ENCODE results near the gene IGDCC3. TPM values are rescaled to one million over a fixed set of nuclear protein-coding genes. Genes with fewer than 3 reads are reported as not detected.
A peak's percentile ranks its signal among the peaks of the same experiment; 100 is the strongest.

IGDCC3 gene
- total RNA-seq, 1 donor from 2014 or later: not detected

GRCh38 chr15:65286069-65286703 lies 91.6 kb downstream of the IGDCC3 start:
- peak overlapping the region; percentile 76 for H3K4me3 ChIP-seq
- no peaks in the 10 kb centered on the region for H3K9me3 ChIP-seq
- peak; percentile 69 for DNase-seq
- H3K36me3 ChIP-seq: no peaks in the 10 kb centered on the region
- H3K27me3 ChIP-seq (ENCODE audit: low read depth): no peaks in the 10 kb centered on the region
- TF ChIP-seq, protein P1, sequence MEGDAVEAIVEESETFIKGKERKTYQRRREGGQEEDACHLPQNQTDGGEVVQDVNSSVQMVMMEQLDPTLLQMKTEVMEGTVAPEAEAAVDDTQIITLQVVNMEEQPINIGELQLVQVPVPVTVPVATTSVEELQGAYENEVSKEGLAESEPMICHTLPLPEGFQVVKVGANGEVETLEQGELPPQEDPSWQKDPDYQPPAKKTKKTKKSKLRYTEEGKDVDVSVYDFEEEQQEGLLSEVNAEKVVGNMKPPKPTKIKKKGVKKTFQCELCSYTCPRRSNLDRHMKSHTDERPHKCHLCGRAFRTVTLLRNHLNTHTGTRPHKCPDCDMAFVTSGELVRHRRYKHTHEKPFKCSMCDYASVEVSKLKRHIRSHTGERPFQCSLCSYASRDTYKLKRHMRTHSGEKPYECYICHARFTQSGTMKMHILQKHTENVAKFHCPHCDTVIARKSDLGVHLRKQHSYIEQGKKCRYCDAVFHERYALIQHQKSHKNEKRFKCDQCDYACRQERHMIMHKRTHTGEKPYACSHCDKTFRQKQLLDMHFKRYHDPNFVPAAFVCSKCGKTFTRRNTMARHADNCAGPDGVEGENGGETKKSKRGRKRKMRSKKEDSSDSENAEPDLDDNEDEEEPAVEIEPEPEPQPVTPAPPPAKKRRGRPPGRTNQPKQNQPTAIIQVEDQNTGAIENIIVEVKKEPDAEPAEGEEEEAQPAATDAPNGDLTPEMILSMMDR (IDR thresholded peaks at IDR 0.05): no peak
- intact Hi-C loops (cut with DNase I): no loop called here
- peaks cover 15% of the 10 kb centered on the region for H3K4me1 ChIP-seq
- peak overlapping the region; percentile 90 for H3K27ac ChIP-seq
- peak; percentile 73 to 74 for ATAC-seq

DNA sequence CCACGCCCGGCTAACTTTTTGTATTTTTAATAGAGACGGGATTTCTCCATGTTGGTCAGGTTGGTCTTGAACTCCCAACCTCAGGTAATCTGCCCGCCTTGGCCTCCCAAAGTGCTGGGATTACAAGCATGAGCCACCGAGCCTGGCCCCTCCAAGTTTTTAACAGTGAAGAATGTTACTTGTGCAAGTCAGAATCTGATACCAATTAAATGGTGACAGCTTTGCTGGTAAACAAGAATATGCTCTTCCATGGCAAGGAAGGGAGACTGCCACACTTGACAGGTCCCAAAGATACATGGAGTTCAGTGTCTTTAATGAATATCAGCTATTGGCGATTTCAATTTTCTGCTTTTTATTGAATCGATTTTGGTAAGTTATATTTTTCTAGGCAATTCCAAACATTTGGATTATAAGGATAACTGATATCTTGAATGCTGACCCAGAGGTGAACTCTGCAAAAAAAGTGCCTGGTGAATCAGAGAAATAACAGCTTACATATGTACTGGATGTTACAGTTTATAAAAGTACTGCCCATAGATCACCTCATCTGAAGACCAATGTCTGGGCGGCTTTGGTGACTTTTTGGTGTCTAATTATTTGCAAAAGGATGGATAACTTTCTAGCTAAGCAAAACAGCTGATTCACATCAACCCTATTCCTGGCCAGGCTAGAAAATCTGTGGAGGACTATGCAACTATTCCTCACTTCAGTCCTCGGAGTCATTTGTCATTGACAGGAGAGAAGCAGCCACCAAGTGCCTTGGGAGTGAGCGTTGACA lies 92.3 kb downstream of the IGDCC3 start:
- intact Hi-C loops (cut with DNase I): no loop called here
- ATAC-seq: no peak
- TF ChIP-seq, protein P1 (IDR thresholded peaks at IDR 0.05): no peak
- peak overlapping the region; percentile 90 for H3K27ac ChIP-seq
- H3K9me3 ChIP-seq: no peaks in the 10 kb centered on the region
- peaks cover 15% of the 10 kb centered on the region for H3K4me1 ChIP-seq
- H3K4me3 ChIP-seq: peak overlapping the region; percentile 76
- DNase-seq: no peak
- H3K36me3 ChIP-seq: no peaks in the 10 kb centered on the region
- no peaks in the 10 kb centered on the region for H3K27me3 ChIP-seq (ENCODE audit: low read depth)

- intact Hi-C loops (cut with DNase I): loop anchor here (10.0 kb wide), 1 partner anchor 94 kb away; the partner anchor contains the start of gene CLPX
- Histone ChIP-seq H3K4me1 (no peaks in the 10 kb centered on the region), H3K9me3 (no peaks in the 10 kb centered on the region), H3K4me3 (no peak overlapping the region), H3K27me3 (ENCODE audit: low read depth) (no peaks in the 10 kb centered on the region), H3K27ac (no peak overlapping the region), H3K36me3 (peaks cover 4% of the 10 kb centered on the region)
- TF ChIP-seq, protein P1 (IDR thresholded peaks at IDR 0.05): no peak
- no peak for DNase-seq
- ATAC-seq: no peak
Observed at GRCh38 chr15:65278480-65278879, 99.3 kb downstream of the IGDCC3 start.

Other genes starting within 250 kb of the IGDCC3 start
- 19.8 TPM for gene PDCD7, start 244.2 kb downstream of the IGDCC3 start, total RNA-seq
- 43.4 TPM for gene CLPX, start 192.7 kb downstream of the IGDCC3 start, total RNA-seq
- gene CILP, start 166.5 kb downstream of the IGDCC3 start, total RNA-seq: 10.2 TPM
- gene PARP16, start 91.1 kb downstream of the IGDCC3 start, total RNA-seq: 8.8 TPM
- not detected for gene RNU5A-1, start 82.0 kb downstream of the IGDCC3 start, total RNA-seq
- 47.6 TPM for gene RNU5B-1, start 73.3 kb downstream of the IGDCC3 start, total RNA-seq
- gene IGDCC4, start 44.9 kb upstream of the IGDCC3 start, total RNA-seq: 3.6 TPM
- 32.8 TPM for gene DPP8, start 139.7 kb upstream of the IGDCC3 start, total RNA-seq
- 47.9 TPM for gene HACD3, start 152.5 kb upstream of the IGDCC3 start, total RNA-seq
- 27.1 TPM for gene INTS14, start 233.1 kb upstream of the IGDCC3 start, total RNA-seq
- 11.4 TPM for gene SLC24A1, start 243.9 kb upstream of the IGDCC3 start, total RNA-seq

Data from lower lobe of right lung (tissue), 2 donors.